ENCODE data around the gene SLC27A5. TPM values are rescaled to one million over a fixed set of nuclear protein-coding genes. Genes with fewer than 3 reads are reported as not detected.

SLC27A5 gene
- total and polyA plus RNA-seq, 2 of the 13 experiments (the other 11 are each of a cell fraction or from before 2014, with no cell fraction given) = 30.3 to 40.2 TPM

DNA sequence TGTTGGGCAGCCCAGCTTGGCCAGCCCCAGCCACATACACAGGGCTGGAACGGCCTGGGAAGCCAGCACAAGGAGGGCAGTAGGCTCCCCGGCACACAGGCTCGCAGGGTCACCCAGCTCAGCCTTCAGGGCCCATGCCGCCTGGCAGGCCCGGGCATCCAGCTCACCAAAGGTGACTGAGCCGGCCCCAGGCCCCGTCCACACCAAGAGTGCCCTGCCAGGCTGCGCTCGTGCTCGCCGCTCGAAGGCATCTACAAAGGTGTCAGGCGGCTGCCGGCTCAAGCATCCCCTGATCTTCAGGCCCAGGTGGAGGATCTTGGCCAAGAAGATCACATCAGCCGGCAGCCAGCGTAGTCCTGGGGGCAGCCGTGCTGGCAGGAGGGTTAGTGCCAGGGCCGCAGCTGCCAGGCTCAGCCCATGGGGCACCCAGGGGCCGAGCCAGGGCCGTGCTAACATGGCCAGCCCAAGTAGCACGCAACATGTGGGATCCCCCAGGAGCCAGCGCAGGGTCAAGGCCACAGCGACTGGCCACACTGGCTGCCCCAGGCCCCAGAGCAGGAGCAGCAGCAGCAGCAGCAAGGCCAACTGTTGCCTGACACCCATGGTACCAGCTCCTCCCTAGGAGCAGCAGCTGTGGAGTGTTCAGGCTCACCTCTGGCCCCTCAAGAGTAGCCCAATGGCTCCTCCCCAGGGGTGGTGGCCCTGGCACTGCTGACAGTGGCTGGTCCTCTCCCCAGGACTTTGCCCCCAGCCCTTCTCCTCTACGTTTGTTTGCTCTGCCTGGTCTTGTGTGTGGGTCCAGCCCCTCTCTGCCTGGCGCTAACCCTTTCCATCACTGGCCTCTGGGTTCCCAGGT is at the start of gene SLC27A5 (continued):
- TF ChIP-seq ZNF850 (CRISPR knock-in tag; conservative IDR thresholded peaks at IDR 0.05) = no peak
- peak; percentile 49; the same call in 1 of the 2 replicates for TF ChIP-seq SIX4 (CRISPR knock-in tag; IDR thresholded peaks at IDR 0.05)
- TF ChIP-seq MEF2D (CRISPR knock-in tag; IDR thresholded peaks at IDR 0.05) = peak; percentile 23; the same call in 1 of the 2 replicates
- no peak for TF ChIP-seq IKZF1 (IDR thresholded peaks at IDR 0.05)
- no peak for TF ChIP-seq ZNF672 (CRISPR knock-in tag; IDR thresholded peaks at IDR 0.05)
- peak; percentile 51; the same call in 1 of the 2 replicates for TF ChIP-seq BCL6 (CRISPR knock-in tag; IDR thresholded peaks at IDR 0.05)
- no peak for TF ChIP-seq TGIF2 (CRISPR knock-in tag; IDR thresholded peaks at IDR 0.05)
- TF ChIP-seq, protein P1, sequence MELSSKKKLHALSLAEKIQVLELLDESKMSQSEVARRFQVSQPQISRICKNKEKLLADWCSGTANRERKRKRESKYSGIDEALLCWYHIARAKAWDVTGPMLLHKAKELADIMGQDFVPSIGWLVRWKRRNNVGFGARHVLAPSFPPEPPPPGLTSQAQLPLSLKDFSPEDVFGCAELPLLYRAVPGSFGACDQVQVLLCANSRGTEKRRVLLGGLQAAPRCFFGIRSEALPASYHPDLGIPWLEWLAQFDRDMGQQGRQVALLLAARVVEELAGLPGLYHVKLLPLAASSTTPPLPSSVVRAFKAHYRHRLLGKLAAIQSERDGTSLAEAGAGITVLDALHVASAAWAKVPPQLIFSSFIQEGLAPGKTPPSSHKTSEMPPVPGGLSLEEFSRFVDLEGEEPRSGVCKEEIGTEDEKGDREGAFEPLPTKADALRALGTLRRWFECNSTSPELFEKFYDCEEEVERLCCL (CRISPR knock-in tag; IDR thresholded peaks at IDR 0.05; ENCODE audit: borderline replicate concordance) = no peak
- no peak for TF ChIP-seq CBX2 (IDR thresholded peaks at IDR 0.05; ENCODE audit: low read depth, low read length)
- TF ChIP-seq CBX2 (CRISPR knock-in tag; IDR thresholded peaks at IDR 0.05; ENCODE audit: low read depth) = no peak
- no peak for TF ChIP-seq ZNF382 (CRISPR knock-in tag; IDR thresholded peaks at IDR 0.05; ENCODE audit: borderline replicate concordance)
- TF ChIP-seq MED13 (CRISPR knock-in tag; IDR thresholded peaks at IDR 0.05) = no peak
- no peak for TF ChIP-seq NFIC (IDR thresholded peaks at IDR 0.05; ENCODE audit: low read length)
- peak; percentile 53 for TF ChIP-seq FOXA3 (CRISPR knock-in tag; IDR thresholded peaks at IDR 0.05)
- no peak; the same call in 1 of the 2 replicates for TF ChIP-seq ISL2 (CRISPR knock-in tag; IDR thresholded peaks at IDR 0.05)
- TF ChIP-seq, protein P2, sequence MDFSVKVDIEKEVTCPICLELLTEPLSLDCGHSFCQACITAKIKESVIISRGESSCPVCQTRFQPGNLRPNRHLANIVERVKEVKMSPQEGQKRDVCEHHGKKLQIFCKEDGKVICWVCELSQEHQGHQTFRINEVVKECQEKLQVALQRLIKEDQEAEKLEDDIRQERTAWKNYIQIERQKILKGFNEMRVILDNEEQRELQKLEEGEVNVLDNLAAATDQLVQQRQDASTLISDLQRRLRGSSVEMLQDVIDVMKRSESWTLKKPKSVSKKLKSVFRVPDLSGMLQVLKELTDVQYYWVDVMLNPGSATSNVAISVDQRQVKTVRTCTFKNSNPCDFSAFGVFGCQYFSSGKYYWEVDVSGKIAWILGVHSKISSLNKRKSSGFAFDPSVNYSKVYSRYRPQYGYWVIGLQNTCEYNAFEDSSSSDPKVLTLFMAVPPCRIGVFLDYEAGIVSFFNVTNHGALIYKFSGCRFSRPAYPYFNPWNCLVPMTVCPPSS (IDR thresholded peaks at IDR 0.05) = no peak
- peak; percentile 63 for TF ChIP-seq PHF21A (CRISPR knock-in tag; IDR thresholded peaks at IDR 0.05)
- no peak for TF ChIP-seq ETV5 (CRISPR knock-in tag; IDR thresholded peaks at IDR 0.05; ENCODE audit: borderline replicate concordance)
- TF ChIP-seq SKI (IDR thresholded peaks at IDR 0.05; ENCODE audit: partially characterized antibody) = peak; percentile 68
- TF ChIP-seq MIER3 (CRISPR knock-in tag; IDR thresholded peaks at IDR 0.05; ENCODE audit: borderline replicate concordance) = no peak
- TF ChIP-seq, protein P3, sequence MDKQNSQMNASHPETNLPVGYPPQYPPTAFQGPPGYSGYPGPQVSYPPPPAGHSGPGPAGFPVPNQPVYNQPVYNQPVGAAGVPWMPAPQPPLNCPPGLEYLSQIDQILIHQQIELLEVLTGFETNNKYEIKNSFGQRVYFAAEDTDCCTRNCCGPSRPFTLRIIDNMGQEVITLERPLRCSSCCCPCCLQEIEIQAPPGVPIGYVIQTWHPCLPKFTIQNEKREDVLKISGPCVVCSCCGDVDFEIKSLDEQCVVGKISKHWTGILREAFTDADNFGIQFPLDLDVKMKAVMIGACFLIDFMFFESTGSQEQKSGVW (CRISPR knock-in tag; IDR thresholded peaks at IDR 0.05; ENCODE audit: borderline replicate concordance) = no peak
- TF ChIP-seq SRSF4 (IDR thresholded peaks at IDR 0.05; ENCODE audit: low read depth, low read length, poor library complexity, severe bottlenecking) = no peak
- TF ChIP-seq, protein P4, sequence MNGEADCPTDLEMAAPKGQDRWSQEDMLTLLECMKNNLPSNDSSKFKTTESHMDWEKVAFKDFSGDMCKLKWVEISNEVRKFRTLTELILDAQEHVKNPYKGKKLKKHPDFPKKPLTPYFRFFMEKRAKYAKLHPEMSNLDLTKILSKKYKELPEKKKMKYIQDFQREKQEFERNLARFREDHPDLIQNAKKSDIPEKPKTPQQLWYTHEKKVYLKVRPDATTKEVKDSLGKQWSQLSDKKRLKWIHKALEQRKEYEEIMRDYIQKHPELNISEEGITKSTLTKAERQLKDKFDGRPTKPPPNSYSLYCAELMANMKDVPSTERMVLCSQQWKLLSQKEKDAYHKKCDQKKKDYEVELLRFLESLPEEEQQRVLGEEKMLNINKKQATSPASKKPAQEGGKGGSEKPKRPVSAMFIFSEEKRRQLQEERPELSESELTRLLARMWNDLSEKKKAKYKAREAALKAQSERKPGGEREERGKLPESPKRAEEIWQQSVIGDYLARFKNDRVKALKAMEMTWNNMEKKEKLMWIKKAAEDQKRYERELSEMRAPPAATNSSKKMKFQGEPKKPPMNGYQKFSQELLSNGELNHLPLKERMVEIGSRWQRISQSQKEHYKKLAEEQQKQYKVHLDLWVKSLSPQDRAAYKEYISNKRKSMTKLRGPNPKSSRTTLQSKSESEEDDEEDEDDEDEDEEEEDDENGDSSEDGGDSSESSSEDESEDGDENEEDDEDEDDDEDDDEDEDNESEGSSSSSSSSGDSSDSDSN (CRISPR knock-in tag; IDR thresholded peaks at IDR 0.05) = peak; percentile 66; the same call in 1 of the 2 replicates
- TF ChIP-seq, protein P5, sequence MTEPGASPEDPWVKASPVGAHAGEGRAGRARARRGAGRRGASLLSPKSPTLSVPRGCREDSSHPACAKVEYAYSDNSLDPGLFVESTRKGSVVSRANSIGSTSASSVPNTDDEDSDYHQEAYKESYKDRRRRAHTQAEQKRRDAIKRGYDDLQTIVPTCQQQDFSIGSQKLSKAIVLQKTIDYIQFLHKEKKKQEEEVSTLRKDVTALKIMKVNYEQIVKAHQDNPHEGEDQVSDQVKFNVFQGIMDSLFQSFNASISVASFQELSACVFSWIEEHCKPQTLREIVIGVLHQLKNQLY (CRISPR knock-in tag; IDR thresholded peaks at IDR 0.05) = no peak
- no peak for TF ChIP-seq ZNF180 (CRISPR knock-in tag; IDR thresholded peaks at IDR 0.05; ENCODE audit: borderline replicate concordance, low read depth)

Data from HepG2 (cell line).